ENCODE measurements around the gene HRCT1.

GRCh38 chr9:35904338-35904737 is 1.7 kb upstream of the HRCT1 start:
- TF ChIP-seq CTCF (IDR thresholded peaks at IDR 0.05) = no peak
- TF ChIP-seq POLR2A (IDR thresholded peaks at IDR 0.05) = no peak
- TF ChIP-seq POLR2AphosphoS5 (IDR thresholded peaks at IDR 0.05) = no peak

Data from breast epithelium (tissue), 3 donors.